LNCAP (cell line): ENCODE data around the gene LIN7A.

ENCODE experiments used
- TF ChIP-seq, protein P1 (sequence below): fragments of 450-650 bp; IDR thresholded peaks from 2 replicates; pipeline ENCODE4 v1.5.1; 2017; ENCODE audit warnings: mild to moderate bottlenecking

Gene LIN7A

DNA sequence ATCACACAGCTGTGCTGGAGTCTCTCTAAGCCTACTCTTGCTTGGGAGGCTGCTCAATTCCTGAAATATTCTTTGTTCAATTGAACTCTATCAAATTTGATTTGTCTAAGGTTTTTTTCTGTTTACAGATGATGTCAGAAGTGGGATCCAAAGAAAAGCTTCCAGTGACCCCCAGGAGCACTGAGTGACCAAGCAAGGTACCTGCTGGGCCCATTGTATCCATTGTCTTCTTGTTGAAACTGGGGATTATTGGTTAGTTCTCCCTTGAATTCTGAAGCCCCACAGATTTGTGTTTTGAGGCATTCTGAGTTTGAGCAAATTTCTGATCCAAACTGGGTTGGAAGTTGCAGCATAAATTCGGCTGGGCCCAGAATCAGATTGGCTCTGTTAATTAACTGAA lies 156.4 kb downstream of the LIN7A start:
- TF ChIP-seq, protein P1, sequence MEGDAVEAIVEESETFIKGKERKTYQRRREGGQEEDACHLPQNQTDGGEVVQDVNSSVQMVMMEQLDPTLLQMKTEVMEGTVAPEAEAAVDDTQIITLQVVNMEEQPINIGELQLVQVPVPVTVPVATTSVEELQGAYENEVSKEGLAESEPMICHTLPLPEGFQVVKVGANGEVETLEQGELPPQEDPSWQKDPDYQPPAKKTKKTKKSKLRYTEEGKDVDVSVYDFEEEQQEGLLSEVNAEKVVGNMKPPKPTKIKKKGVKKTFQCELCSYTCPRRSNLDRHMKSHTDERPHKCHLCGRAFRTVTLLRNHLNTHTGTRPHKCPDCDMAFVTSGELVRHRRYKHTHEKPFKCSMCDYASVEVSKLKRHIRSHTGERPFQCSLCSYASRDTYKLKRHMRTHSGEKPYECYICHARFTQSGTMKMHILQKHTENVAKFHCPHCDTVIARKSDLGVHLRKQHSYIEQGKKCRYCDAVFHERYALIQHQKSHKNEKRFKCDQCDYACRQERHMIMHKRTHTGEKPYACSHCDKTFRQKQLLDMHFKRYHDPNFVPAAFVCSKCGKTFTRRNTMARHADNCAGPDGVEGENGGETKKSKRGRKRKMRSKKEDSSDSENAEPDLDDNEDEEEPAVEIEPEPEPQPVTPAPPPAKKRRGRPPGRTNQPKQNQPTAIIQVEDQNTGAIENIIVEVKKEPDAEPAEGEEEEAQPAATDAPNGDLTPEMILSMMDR = no peak

DNA sequence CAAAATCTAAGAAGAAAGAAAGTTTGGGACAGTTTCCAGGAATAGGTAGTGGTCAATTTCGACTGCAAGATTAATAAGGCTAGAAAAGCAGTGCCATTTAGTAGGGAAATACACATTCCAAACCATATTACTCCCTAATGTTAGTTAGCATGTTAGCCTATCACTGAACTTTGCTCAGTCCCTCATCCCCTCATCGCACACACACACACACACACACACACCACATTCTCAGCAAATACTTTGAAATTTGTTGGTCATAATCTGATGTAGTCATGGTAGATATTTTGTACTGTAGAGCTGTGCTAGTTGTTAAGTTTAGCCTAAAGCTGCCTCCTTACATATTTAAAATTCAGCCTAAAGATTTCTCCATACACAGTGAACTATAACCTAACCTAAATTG lies 157.0 kb downstream of the LIN7A start:
- TF ChIP-seq, protein P1 = no peak

DNA sequence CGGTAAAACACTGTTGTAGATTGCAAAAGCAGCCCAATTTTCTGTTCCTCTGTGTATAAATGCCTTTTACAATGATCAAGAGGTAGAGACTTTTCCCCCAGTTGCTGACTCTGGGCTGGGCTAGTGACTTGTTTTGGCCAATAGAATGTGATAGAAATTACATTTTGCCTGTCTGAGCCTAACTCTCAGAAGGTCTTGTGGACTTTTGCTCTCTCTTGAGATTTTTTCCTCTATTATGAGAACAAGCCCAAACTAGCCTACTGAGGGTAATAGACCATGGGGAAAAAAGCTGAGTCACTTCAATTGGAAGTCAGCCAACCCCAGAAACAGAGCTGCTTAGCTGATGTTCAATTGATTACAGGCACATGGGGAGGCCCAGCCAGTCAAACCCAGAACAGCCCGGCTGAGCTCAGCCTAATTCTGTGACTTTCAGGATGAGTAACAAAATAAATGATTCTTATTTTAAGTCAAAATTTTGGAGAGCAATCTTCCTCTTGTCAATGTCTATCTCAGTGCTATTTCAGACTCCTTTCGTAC lies 159.7 kb downstream of the LIN7A start:
- TF ChIP-seq, protein P1 = no peak

DNA sequence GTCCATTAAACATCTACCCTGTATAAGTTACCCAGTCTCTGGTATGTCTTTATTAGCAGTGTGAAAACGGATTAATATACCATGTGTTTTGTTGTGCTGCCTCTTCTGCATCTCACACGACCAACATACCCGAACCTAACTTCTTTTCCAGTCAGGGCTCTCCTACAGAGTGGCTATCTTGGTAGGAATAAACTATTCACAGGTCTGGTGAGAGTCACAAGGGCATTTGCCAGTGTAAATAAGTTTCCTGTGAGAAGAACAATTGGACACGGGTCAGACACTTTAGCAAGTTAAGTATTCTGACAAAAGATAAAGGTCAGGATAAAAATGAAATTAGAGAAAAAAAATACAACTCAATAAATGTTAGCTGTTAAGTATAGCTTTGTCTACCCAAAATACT lies 160.1 kb downstream of the LIN7A start:
- TF ChIP-seq, protein P1 = no peak

DNA sequence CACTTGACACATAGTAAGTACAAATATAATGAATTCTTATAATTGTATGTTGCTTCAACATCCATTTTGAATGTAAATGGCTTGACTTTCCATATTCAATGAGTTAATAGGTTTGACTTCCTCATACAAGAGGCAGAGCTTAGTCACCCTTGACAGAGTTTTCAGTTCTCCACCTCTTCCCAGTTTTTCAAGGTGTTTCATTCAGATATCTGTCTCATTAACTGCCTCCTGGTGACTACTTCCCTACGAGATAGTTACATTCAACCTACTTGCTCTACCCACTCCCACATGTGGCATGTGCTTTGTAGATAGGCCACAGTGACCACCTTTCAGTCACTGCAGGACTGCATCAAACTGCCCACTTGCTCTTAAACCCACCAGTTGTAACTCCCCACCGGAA lies 161.0 kb downstream of the LIN7A start:
- TF ChIP-seq, protein P1 = no peak

DNA sequence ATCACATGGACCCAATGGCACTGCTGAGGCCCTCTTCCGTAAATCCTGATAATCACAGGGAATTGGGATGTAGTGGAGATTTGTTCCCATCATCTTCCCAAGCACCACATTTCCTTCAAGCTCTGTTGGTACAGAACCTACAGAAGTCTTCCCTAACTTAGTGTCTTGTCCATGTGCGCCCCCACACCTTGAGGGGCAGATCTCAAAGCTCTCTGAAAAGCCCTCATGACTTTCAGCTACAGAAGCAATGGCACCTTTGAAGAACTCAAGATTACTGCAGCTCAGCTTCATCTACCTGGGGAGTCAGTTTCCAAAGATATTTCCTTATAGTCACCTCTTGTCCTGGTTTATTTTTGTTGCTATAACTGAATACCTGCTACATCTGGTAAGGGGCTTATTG lies 166.8 kb downstream of the LIN7A start:
- TF ChIP-seq, protein P1 = no peak

DNA sequence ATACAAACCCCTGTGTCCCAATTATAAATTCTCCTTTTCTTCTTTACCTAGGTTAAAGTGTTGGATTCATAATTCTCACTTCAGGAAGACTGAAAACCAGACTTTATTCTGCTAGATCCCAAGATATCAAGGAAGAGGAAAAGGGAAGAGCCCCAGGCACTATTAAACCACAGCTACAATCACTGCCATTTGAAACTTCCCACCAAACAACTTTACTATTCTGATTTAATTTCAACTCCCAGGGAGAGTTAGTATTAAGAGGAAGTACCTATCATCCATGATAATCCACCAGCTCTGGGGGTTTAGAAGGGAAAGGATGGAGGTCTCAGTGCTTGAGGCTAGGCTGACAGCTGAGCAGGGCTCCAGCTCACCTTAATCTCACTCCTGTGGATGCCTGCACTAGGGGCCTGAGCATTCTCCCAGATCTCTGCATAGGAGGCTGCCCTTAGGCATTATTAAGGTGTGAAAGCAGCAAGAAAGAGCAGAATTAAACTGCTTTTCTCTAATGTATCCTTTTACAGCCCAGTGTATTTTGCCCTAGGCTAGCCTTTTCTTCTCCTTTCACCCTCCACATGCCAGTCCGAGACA lies 168.1 kb downstream of the LIN7A start:
- TF ChIP-seq, protein P1 = no peak

DNA sequence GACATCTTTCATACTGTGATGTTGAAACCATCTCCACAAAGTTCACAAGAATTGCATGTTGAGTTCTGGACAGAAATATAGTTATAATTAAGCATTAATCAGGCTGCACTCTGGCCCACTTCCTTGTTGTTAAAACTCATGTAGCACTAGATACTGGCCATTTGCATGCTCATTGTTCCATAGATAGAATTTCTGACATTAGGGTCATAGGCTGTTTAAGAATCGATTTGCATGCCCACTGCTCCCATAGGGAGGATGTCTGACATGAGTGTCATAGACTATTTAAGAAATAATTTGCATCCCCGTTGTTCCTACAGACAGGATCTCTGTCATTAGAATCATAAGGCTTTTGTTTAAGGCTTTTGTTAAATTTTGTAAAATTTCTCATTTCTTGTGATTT lies 170.8 kb downstream of the LIN7A start:
- TF ChIP-seq, protein P1 = no peak
